ENCODE data around the gene CNTNAP4. TPM values are rescaled to one million over a fixed set of nuclear protein-coding genes. Genes with fewer than 3 reads are reported as not detected.

CNTNAP4 gene
- total RNA-seq, 1 donor from 2014 or later: not detected

DNA sequence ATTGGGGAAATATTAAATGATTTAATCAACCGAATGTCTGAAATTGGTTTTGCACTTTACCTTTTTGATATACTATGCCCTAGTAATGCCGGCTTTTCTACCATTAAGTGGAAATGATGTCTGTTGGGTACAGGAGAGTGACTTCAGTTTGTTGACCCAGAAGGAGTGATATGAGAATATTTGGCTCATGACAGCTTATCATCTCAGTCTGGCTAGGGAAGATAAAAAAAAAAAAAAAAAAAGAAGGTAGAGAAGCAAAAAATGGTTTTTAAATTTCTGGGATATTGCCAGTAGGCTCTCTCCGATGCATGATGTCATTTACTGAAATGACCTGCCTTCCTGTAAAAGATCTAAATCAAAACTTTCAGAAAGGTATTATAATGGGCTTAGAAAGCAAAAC is 69.0 kb downstream of the CNTNAP4 start:
- Mint-ChIP-seq H3K27ac (ENCODE audit: unreplicated experiment) (no peak overlapping the region), H3K9me3 (ENCODE audit: unreplicated experiment) (no peaks in the 10 kb centered on the region), H3K36me3 (ENCODE audit: unreplicated experiment) (no peaks in the 10 kb centered on the region), H3K4me1 (ENCODE audit: unreplicated experiment) (no peaks in the 10 kb centered on the region), H3K4me3 (ENCODE audit: unreplicated experiment) (no peak overlapping the region), H3K27me3 (ENCODE audit: unreplicated experiment) (no peaks in the 10 kb centered on the region)
- TF ChIP-seq, protein P1, sequence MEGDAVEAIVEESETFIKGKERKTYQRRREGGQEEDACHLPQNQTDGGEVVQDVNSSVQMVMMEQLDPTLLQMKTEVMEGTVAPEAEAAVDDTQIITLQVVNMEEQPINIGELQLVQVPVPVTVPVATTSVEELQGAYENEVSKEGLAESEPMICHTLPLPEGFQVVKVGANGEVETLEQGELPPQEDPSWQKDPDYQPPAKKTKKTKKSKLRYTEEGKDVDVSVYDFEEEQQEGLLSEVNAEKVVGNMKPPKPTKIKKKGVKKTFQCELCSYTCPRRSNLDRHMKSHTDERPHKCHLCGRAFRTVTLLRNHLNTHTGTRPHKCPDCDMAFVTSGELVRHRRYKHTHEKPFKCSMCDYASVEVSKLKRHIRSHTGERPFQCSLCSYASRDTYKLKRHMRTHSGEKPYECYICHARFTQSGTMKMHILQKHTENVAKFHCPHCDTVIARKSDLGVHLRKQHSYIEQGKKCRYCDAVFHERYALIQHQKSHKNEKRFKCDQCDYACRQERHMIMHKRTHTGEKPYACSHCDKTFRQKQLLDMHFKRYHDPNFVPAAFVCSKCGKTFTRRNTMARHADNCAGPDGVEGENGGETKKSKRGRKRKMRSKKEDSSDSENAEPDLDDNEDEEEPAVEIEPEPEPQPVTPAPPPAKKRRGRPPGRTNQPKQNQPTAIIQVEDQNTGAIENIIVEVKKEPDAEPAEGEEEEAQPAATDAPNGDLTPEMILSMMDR (IDR thresholded peaks at IDR 0.05): no peak
- no peak for DNase-seq (ENCODE audit: extremely low spot score, unreplicated experiment)

DNA sequence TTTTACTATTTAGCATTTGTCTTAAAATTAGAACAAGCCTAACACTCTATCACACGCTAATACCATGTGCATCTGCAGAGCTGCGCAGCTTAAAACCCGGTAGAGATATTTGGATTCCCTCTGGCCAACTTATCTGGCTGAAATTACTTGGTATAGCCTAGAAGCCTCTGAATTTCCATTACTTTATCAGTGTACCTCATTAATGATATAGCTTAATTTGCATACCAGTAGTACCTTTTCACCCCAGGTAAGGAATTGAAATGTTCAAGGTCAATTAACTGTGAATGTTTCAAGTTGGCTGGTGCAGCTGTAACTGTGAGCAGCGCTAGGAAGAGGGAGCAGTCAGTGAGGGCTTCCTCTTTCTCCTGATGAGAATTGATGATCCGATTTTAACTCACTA is 74.2 kb downstream of the CNTNAP4 start:
- no peak overlapping the region for H3K4me3 Mint-ChIP-seq (ENCODE audit: unreplicated experiment)
- no peak for DNase-seq (ENCODE audit: extremely low spot score, unreplicated experiment)
- no peaks in the 10 kb centered on the region for H3K27me3 Mint-ChIP-seq (ENCODE audit: unreplicated experiment)
- no peaks in the 10 kb centered on the region for H3K9me3 Mint-ChIP-seq (ENCODE audit: unreplicated experiment)
- H3K27ac Mint-ChIP-seq (ENCODE audit: unreplicated experiment): no peak overlapping the region
- TF ChIP-seq, protein P1 (IDR thresholded peaks at IDR 0.05): no peak
- H3K4me1 Mint-ChIP-seq (ENCODE audit: unreplicated experiment): no peaks in the 10 kb centered on the region
- no peaks in the 10 kb centered on the region for H3K36me3 Mint-ChIP-seq (ENCODE audit: unreplicated experiment)

DNA sequence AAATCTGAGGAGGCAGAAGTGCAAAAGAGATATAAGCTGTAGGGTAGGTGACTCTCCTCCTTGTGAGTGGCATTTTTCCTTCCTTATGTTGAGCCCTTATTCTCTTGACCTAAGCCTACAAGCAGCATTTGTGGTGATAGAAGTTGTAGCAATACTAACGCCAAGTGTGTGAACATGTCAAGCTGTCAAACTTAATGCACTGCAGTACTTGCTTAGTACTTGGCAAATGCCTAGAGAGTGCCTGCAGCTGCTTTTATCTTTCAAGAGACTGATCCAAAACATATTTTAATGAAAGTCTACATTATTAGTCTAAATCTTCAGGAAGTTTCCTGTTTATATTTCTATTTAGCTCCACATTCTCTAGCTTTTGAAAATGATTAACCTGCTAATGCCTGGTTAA is 83.2 kb downstream of the CNTNAP4 start:
- DNase-seq (ENCODE audit: extremely low spot score, unreplicated experiment): no peak
- TF ChIP-seq, protein P1 (IDR thresholded peaks at IDR 0.05): no peak
- no peak overlapping the region for H3K4me3 Mint-ChIP-seq (ENCODE audit: unreplicated experiment)
- no peaks in the 10 kb centered on the region for H3K27me3 Mint-ChIP-seq (ENCODE audit: unreplicated experiment)
- no peaks in the 10 kb centered on the region for H3K9me3 Mint-ChIP-seq (ENCODE audit: unreplicated experiment)
- no peaks in the 10 kb centered on the region for H3K36me3 Mint-ChIP-seq (ENCODE audit: unreplicated experiment)
- H3K27ac Mint-ChIP-seq (ENCODE audit: unreplicated experiment): no peak overlapping the region
- no peaks in the 10 kb centered on the region for H3K4me1 Mint-ChIP-seq (ENCODE audit: unreplicated experiment)

DNA sequence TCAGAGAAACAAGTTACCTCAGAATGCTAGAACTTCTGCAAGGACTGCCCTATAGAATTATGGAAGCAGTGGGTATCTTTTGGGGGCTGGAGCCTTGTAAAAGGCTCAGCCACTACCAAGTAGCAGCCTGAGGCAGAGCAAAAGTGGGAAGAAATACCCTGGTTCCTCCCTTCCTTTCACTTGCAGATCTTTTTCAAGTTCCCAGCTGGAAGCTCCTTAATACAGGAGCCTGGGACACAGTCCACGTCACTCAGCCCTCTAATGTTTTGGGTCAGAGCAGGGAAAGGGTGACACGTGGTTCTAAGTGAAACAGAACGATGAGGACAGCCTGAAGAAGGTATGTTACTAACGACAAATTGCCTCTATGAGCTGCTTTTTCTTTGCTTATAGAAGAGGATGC is 93.1 kb downstream of the CNTNAP4 start:
- H3K9me3 Mint-ChIP-seq (ENCODE audit: unreplicated experiment): no peaks in the 10 kb centered on the region

DNA sequence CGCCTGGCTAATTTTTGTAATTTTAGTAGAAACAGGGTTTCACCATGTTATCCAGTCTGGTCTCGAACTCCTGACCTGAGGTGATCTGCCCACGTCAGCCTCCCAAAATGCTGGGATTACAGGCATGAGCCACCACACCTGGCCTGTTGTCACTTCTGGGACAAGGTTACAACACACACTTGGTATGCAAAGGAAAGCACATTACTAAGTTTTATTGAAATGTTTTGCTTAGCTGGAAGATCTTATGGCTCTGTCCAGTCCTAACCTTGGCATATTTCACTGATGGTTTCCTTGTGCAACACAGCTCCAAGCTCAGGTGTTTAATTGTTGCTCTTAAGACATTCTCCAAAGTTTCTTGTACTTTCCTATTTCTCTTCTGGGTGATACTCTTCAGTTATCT is 94.2 kb downstream of the CNTNAP4 start:
- Mint-ChIP-seq H3K9me3 (ENCODE audit: unreplicated experiment) (no peaks in the 10 kb centered on the region), H3K4me1 (ENCODE audit: unreplicated experiment) (no peaks in the 10 kb centered on the region), H3K27me3 (ENCODE audit: unreplicated experiment) (no peaks in the 10 kb centered on the region), H3K4me3 (ENCODE audit: unreplicated experiment) (no peak overlapping the region), H3K36me3 (ENCODE audit: unreplicated experiment) (no peaks in the 10 kb centered on the region), H3K27ac (ENCODE audit: unreplicated experiment) (no peak overlapping the region)
- DNase-seq (ENCODE audit: extremely low spot score, unreplicated experiment): no peak
- TF ChIP-seq, protein P1 (IDR thresholded peaks at IDR 0.05): no peak

More for the DNA sequence above, 93.1 kb downstream of the CNTNAP4 start:
- no peaks in the 10 kb centered on the region for H3K4me1 Mint-ChIP-seq (ENCODE audit: unreplicated experiment)
- no peak overlapping the region for H3K27ac Mint-ChIP-seq (ENCODE audit: unreplicated experiment)
- TF ChIP-seq, protein P1 (IDR thresholded peaks at IDR 0.05): no peak
- H3K36me3 Mint-ChIP-seq (ENCODE audit: unreplicated experiment): no peaks in the 10 kb centered on the region
- no peaks in the 10 kb centered on the region for H3K27me3 Mint-ChIP-seq (ENCODE audit: unreplicated experiment)
- no peak for DNase-seq (ENCODE audit: extremely low spot score, unreplicated experiment)
- H3K4me3 Mint-ChIP-seq (ENCODE audit: unreplicated experiment): no peak overlapping the region
